Vagina (tissue), 2 donors: ENCODE results near the gene CTSE.

Source experiments
- CTCF ChIP-seq, 3 experiments: fragments of 450-650 bp in 2 of 3; fragments of 200-600 bp in 1 of 3; sonication (generic) in 1 of 3; IDR thresholded peaks; one replicate each; pipeline ENCODE4 v1.5.1; 2017 to 2019; ENCODE audit warnings: antibody characterized with exemption in 3 of 3, mild to moderate bottlenecking in 2 of 3, moderate library complexity in 2 of 3
- POLR2A ChIP-seq, 2 donors: fragments of 450-650 bp; IDR thresholded peaks; one replicate each; pipeline ENCODE4 v1.6.1; 2017; ENCODE audit warnings: antibody characterized with exemption in 2 of 2, mild to moderate bottlenecking in 2 of 2, moderate library complexity in 2 of 2
- POLR2AphosphoS5 ChIP-seq, 2 donors: sonication (generic); formaldehyde crosslinking; IDR thresholded peaks; one replicate each; pipeline ENCODE4 v1.9.0; 2017; ENCODE audit warnings: antibody characterized with exemption in 2 of 2, mild to moderate bottlenecking in 2 of 2, low read depth in 1 of 2; ENCODE audit not compliant: insufficient read depth in 1 of 2

- no peak for TF ChIP-seq CTCF (IDR thresholded peaks at IDR 0.05)
- no peak for TF ChIP-seq POLR2A (IDR thresholded peaks at IDR 0.05)
- no peak for TF ChIP-seq POLR2AphosphoS5 (IDR thresholded peaks at IDR 0.05; ENCODE audit: insufficient read depth in 1 of 2, low read depth in 1 of 2)
Measured at GRCh38 chr1:205971082-205971481, 52.6 kb downstream of the CTSE start.
